PC-3 (cell line): Measurements from ENCODE around the gene CNOT8. TPM values are rescaled to one million over a fixed set of nuclear protein-coding genes. Genes with fewer than 3 reads are reported as not detected.

Source experiments
- ATAC-seq: fragments of 200-7000 bp; cut with Tn5 transposase; 2 replicates; pipeline ENCODE4 v1.9.1; 2020; ENCODE audit warnings: mild to moderate bottlenecking, moderate library complexity
- BruUV-seq: library from RNA; stranded (reverse); fragments of 400-500 nt; replicated peaks from 2 replicates; lab custom pipeline; 2021; lab: Mats Ljungman, UMichigan
- CTCF ChIA-PET: fragments of 300-600 bp; sonication (Branson Sonifier 250); formaldehyde crosslinking; loops from one replicate; lab custom pipeline; 2022; ENCODE audit warnings: antibody characterized with exemption; lab: Charles Lee
- POLR2A ChIA-PET: fragments of 300-600 bp; sonication (Branson Sonifier 250); formaldehyde crosslinking; loops from one replicate; lab custom pipeline; 2022; ENCODE audit warnings: antibody characterized with exemption; ENCODE audit not compliant: unreplicated experiment; lab: Charles Lee
- DNase-seq: peaks from one replicate; pipeline ENCODE4 v3.0.0-alpha.2; 2015
- H2AFZ ChIP-seq: fragments of 300-600 bp; sonication (generic); 2 replicates; pipeline ENCODE4 v1.6.0; 2016; ENCODE audit warnings: antibody characterized with exemption, low read length
- H3F3A ChIP-seq: fragments of 300-600 bp; sonication (generic); one replicate; pipeline ENCODE4 v1.6.0; 2017; ENCODE audit warnings: antibody characterized with exemption, low read length, control low read depth, mild to moderate bottlenecking; ENCODE audit not compliant: unreplicated experiment
- H3K27ac ChIP-seq: fragments of 300-600 bp; sonication (generic); 2 replicates; pipeline ENCODE4 v1.5.1; 2016; ENCODE audit warnings: mild to moderate bottlenecking, low read length
- H3K27me3 ChIP-seq: fragments of 300-600 bp; sonication (generic); 2 replicates; pipeline ENCODE4 v1.6.1; 2016; ENCODE audit warnings: low read length, mixed read lengths
- H3K36me3 ChIP-seq: fragments of 300-600 bp; sonication (generic); 2 replicates; pipeline ENCODE4 v1.6.1; 2016; ENCODE audit warnings: low read depth, mixed run types, low read length, mixed read lengths
- H3K4me1 ChIP-seq: fragments of 300-600 bp; sonication (generic); 2 replicates; pipeline ENCODE4 v1.5.1; 2016; ENCODE audit warnings: low read length; ENCODE audit not compliant: insufficient read depth
- H3K4me2 ChIP-seq: fragments of 300-600 bp; sonication (generic); 2 replicates; pipeline ENCODE4 v1.6.0; 2016; ENCODE audit warnings: low read length
- H3K4me3 ChIP-seq: fragments of 300-600 bp; sonication (generic); 2 replicates; pipeline ENCODE4 v1.5.1; 2016; ENCODE audit warnings: mild to moderate bottlenecking, low read length, mixed read lengths
- H3K79me2 ChIP-seq: fragments of 300-600 bp; sonication (generic); 2 replicates; pipeline ENCODE4 v1.6.1; 2017; ENCODE audit warnings: low read length, mixed read lengths
- H3K9ac ChIP-seq: fragments of 300-600 bp; sonication (generic); 2 replicates; pipeline ENCODE4 v1.6.0; 2016; ENCODE audit warnings: mild to moderate bottlenecking, low read length
- H3K9me2 ChIP-seq: fragments of 300-600 bp; sonication (generic); replicated peaks from 2 replicates; pipeline ENCODE4 v1.6.1; 2016; ENCODE audit warnings: mixed run types, low read length, mixed read lengths
- H3K9me3 ChIP-seq: fragments of 300-600 bp; sonication (generic); 2 replicates; pipeline ENCODE4 v1.6.1; 2016; ENCODE audit warnings: low read length, mixed read lengths
- H4K20me1 ChIP-seq: fragments of 300-600 bp; sonication (generic); 2 replicates; pipeline ENCODE4 v1.6.1; 2016; ENCODE audit warnings: low read length, mixed read lengths
- EZH2 ChIP-seq: fragments of 300-600 bp; sonication (generic); IDR thresholded peaks from one replicate; pipeline ENCODE4 v1.6.1; 2017; ENCODE audit warnings: antibody characterized with exemption, mild to moderate bottlenecking, low read length; ENCODE audit not compliant: unreplicated experiment
- EZH2phosphoT487 ChIP-seq: fragments of 300-600 bp; sonication (generic); IDR thresholded peaks from 2 replicates; pipeline ENCODE4 v1.6.1; 2018; ENCODE audit warnings: mild to moderate bottlenecking, antibody characterized with exemption, low read length, borderline replicate concordance
- intact Hi-C: fragments of 100-400 bp; cut with micrococcal nuclease; formaldehyde crosslinking; loops from 2 replicates; pipeline ENCODE4 v1.9.0; 2023
- total RNA-seq: library from RNA; depleted of rRNA; stranded (reverse); fragments of >200 nt; gene quantifications from 2 replicates; pipeline ENCODE4 v1.2.3, GENCODE V29; 2014
- TF ChIP-seq, protein P1 (sequence below): fragments of 300-600 bp; sonication (generic); conservative IDR thresholded peaks from 2 replicates; pipeline ENCODE4 v1.5.1; 2017; ENCODE audit warnings: antibody characterized with exemption, low read depth, mild to moderate bottlenecking, low read length

The CNOT8 gene
- total RNA-seq, 1 experiment from 2014 or later: 26.2 TPM

- POLR2A ChIA-PET: no interaction called here
- Histone ChIP-seq H3K4me2 (no peak overlapping the region), H2AFZ (no peak overlapping the region), H3K4me1 (no peaks in the 10 kb centered on the region), H3K9ac (no peak overlapping the region), H3K27me3 (no peaks in the 10 kb centered on the region), H4K20me1 (no peaks in the 10 kb centered on the region), H3K4me3 (no peak overlapping the region), H3K27ac (no peak overlapping the region), H3K9me2 (no peaks in the 10 kb centered on the region), H3K36me3 (peaks cover 46% of the 10 kb centered on the region), H3F3A (no peaks in the 10 kb centered on the region), H3K79me2 (no peaks in the 10 kb centered on the region), H3K9me3 (peaks cover 9% of the 10 kb centered on the region)
- ATAC-seq (no peak), DNase-seq (no peak)
- intact Hi-C loops: no loop called here
- TF ChIP-seq EZH2: no peak
- TF ChIP-seq, protein P1, sequence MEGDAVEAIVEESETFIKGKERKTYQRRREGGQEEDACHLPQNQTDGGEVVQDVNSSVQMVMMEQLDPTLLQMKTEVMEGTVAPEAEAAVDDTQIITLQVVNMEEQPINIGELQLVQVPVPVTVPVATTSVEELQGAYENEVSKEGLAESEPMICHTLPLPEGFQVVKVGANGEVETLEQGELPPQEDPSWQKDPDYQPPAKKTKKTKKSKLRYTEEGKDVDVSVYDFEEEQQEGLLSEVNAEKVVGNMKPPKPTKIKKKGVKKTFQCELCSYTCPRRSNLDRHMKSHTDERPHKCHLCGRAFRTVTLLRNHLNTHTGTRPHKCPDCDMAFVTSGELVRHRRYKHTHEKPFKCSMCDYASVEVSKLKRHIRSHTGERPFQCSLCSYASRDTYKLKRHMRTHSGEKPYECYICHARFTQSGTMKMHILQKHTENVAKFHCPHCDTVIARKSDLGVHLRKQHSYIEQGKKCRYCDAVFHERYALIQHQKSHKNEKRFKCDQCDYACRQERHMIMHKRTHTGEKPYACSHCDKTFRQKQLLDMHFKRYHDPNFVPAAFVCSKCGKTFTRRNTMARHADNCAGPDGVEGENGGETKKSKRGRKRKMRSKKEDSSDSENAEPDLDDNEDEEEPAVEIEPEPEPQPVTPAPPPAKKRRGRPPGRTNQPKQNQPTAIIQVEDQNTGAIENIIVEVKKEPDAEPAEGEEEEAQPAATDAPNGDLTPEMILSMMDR: no peak
- no peak for TF ChIP-seq EZH2phosphoT487
- CTCF ChIA-PET: no interaction called here
- BruUV-seq: no TSS peak
Measured at GRCh38 chr5:154884424-154884823, 26.0 kb downstream of the CNOT8 start.

DNA sequence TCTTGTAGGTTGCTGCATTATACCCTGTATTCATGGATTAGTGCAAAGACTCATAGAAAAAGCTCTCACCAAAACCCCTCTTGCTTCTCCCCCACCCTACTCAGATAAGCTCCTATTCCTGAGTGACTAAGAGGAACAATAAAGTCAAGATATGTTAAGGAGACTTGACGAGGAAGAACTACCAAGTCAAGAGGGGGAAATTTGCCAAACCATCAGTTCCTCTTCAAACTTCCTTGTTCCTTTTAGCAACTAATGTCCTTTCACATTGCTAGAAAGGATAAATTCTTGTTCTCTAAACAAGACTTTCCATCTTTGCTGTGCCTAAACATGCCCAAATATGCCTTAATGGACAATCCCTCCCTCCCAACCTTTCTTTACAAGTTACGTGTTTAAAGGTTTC, 27.0 kb downstream of the CNOT8 start:
- BruUV-seq: no TSS peak
- H3K36me3 ChIP-seq: peaks cover 53% of the 10 kb centered on the region
- no peaks in the 10 kb centered on the region for H3K79me2 ChIP-seq
- POLR2A ChIA-PET: no interaction called here
- H3K4me3 ChIP-seq: no peak overlapping the region
- no peaks in the 10 kb centered on the region for H3K27me3 ChIP-seq
- CTCF ChIA-PET: no interaction called here
- no peaks in the 10 kb centered on the region for H3F3A ChIP-seq
- ATAC-seq: no peak
- no peak for DNase-seq
- H3K9me3 ChIP-seq: peaks cover 9% of the 10 kb centered on the region
- no peaks in the 10 kb centered on the region for H3K9me2 ChIP-seq
- no peak overlapping the region for H2AFZ ChIP-seq
- intact Hi-C loops: no loop called here
- no peak overlapping the region for H3K9ac ChIP-seq
- no peak overlapping the region for H3K27ac ChIP-seq
- H4K20me1 ChIP-seq: no peaks in the 10 kb centered on the region
- no peak for TF ChIP-seq EZH2
- TF ChIP-seq, protein P1: no peak
- H3K4me1 ChIP-seq: no peaks in the 10 kb centered on the region
- H3K4me2 ChIP-seq: no peak overlapping the region

DNA sequence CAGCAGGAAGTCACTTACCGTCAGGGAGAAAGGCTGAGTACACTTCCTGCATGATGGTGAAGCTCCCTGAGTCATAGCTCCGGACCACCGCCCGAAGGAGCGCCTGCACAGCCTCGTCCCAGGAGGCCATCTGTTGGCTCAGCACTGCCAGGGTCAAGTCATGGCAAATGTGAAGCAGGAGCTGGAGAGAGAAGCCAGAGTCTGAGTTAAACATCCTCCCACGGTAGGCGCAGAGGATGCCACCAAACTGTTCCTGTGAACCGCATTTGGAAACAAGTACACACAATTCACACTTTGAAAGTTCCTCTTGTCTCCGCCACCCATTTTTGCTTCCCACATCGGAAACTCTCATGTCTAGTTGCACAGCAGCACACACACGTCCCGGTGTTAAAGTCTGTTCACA, 33.9 kb downstream of the CNOT8 start:
- H3K4me2 ChIP-seq: no peak overlapping the region
- no peaks in the 10 kb centered on the region for H3K4me1 ChIP-seq
- ChIA-PET POLR2A (no interaction called here), CTCF (no interaction called here)
- no peaks in the 10 kb centered on the region for H3K9me2 ChIP-seq
- no peaks in the 10 kb centered on the region for H3K27me3 ChIP-seq
- H3K9ac ChIP-seq: no peak overlapping the region
- intact Hi-C loops: no loop called here
- H2AFZ ChIP-seq: no peak overlapping the region
- H3F3A ChIP-seq: no peaks in the 10 kb centered on the region
- no peaks in the 10 kb centered on the region for H4K20me1 ChIP-seq
- H3K4me3 ChIP-seq: no peak overlapping the region
- no peak for DNase-seq
- H3K79me2 ChIP-seq: no peaks in the 10 kb centered on the region
- H3K9me3 ChIP-seq: no peaks in the 10 kb centered on the region
- TF ChIP-seq EZH2phosphoT487 (no peak), EZH2 (no peak)
- TF ChIP-seq, protein P1: no peak
- no peak overlapping the region for H3K27ac ChIP-seq
- ATAC-seq: no peak
- peaks cover 43% of the 10 kb centered on the region for H3K36me3 ChIP-seq
- no TSS peak for BruUV-seq
